ENCODE data around the gene SLC39A11.

DNA sequence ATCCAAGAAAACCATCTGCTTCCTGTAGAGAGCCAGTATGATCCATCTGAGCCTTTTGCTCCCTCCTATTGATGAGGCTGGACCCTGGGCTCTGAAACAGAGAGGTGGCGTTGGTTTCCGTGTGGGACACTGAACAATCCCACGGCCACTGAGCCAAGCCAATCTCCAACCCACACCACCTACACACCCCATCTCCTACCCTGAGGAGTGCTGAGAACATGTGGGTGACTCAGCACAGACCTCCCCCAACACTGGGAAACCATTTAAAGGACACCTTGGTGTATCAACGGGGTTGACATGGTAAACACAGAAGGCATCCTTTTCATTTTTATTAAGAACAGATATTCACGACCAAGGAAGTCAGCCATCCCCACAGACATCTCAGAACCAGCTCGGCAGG is 332.1 kb downstream of the SLC39A11 start:
- TF ChIP-seq, protein P1, sequence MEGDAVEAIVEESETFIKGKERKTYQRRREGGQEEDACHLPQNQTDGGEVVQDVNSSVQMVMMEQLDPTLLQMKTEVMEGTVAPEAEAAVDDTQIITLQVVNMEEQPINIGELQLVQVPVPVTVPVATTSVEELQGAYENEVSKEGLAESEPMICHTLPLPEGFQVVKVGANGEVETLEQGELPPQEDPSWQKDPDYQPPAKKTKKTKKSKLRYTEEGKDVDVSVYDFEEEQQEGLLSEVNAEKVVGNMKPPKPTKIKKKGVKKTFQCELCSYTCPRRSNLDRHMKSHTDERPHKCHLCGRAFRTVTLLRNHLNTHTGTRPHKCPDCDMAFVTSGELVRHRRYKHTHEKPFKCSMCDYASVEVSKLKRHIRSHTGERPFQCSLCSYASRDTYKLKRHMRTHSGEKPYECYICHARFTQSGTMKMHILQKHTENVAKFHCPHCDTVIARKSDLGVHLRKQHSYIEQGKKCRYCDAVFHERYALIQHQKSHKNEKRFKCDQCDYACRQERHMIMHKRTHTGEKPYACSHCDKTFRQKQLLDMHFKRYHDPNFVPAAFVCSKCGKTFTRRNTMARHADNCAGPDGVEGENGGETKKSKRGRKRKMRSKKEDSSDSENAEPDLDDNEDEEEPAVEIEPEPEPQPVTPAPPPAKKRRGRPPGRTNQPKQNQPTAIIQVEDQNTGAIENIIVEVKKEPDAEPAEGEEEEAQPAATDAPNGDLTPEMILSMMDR (IDR thresholded peaks at IDR 0.05; ENCODE audit: low read depth, low read length, missing input control) = no peak
- TF ChIP-seq, protein P2, sequence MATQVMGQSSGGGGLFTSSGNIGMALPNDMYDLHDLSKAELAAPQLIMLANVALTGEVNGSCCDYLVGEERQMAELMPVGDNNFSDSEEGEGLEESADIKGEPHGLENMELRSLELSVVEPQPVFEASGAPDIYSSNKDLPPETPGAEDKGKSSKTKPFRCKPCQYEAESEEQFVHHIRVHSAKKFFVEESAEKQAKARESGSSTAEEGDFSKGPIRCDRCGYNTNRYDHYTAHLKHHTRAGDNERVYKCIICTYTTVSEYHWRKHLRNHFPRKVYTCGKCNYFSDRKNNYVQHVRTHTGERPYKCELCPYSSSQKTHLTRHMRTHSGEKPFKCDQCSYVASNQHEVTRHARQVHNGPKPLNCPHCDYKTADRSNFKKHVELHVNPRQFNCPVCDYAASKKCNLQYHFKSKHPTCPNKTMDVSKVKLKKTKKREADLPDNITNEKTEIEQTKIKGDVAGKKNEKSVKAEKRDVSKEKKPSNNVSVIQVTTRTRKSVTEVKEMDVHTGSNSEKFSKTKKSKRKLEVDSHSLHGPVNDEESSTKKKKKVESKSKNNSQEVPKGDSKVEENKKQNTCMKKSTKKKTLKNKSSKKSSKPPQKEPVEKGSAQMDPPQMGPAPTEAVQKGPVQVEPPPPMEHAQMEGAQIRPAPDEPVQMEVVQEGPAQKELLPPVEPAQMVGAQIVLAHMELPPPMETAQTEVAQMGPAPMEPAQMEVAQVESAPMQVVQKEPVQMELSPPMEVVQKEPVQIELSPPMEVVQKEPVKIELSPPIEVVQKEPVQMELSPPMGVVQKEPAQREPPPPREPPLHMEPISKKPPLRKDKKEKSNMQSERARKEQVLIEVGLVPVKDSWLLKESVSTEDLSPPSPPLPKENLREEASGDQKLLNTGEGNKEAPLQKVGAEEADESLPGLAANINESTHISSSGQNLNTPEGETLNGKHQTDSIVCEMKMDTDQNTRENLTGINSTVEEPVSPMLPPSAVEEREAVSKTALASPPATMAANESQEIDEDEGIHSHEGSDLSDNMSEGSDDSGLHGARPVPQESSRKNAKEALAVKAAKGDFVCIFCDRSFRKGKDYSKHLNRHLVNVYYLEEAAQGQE (IDR thresholded peaks at IDR 0.05) = no peak
- no peak for TF ChIP-seq RAD21 (IDR thresholded peaks at IDR 0.05)
- no peak for TF ChIP-seq RXRA (IDR thresholded peaks at IDR 0.05)
- TF ChIP-seq, protein P3, sequence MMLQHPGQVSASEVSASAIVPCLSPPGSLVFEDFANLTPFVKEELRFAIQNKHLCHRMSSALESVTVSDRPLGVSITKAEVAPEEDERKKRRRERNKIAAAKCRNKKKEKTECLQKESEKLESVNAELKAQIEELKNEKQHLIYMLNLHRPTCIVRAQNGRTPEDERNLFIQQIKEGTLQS (IDR thresholded peaks at IDR 0.05) = no peak
- no peak for TF ChIP-seq YY1 (IDR thresholded peaks at IDR 0.05)
- TF ChIP-seq NR2F2 (IDR thresholded peaks at IDR 0.05) = no peak
- TF ChIP-seq HNF4G (IDR thresholded peaks at IDR 0.05) = no peak
- TF ChIP-seq JUND (IDR thresholded peaks at IDR 0.05) = no peak
